Astrocyte (in vitro differentiated cells and primary cell): ENCODE data around the gene BCL11B. TPM values are rescaled to one million over a fixed set of nuclear protein-coding genes. Genes with fewer than 3 reads are reported as not detected.

ENCODE experiments used
- DNase-seq: peaks from one replicate; pipeline ENCODE4 v3.0.0-alpha.2; 2010; ENCODE audit warnings: low read depth
- FAIRE-seq: peaks from 2 replicates; lab custom pipeline; 2011; peaks lifted over from hg19 to GRCh38; lab: Jason Lieb, UNC
- H2AFZ ChIP-seq: 2 replicates; pipeline ENCODE4 v1.6.0; 2012; ENCODE audit warnings: low read depth, low read length, inconsistent platforms
- H3K27ac ChIP-seq: 2 replicates; pipeline ENCODE4 v1.5.1; 2011; ENCODE audit warnings: low read depth, low read length, inconsistent platforms
- H3K27me3 ChIP-seq: 2 replicates; pipeline ENCODE4 v1.6.0; 2011; ENCODE audit warnings: low read length, inconsistent platforms; ENCODE audit not compliant: insufficient read depth
- H3K36me3 ChIP-seq: 2 replicates; pipeline ENCODE4 v1.5.1; 2011; ENCODE audit warnings: low read length, inconsistent platforms; ENCODE audit not compliant: insufficient read depth
- H3K4me1 ChIP-seq: 2 replicates; pipeline ENCODE4 v1.5.1; 2011; ENCODE audit warnings: low read length, inconsistent platforms; ENCODE audit not compliant: insufficient read depth
- H3K4me2 ChIP-seq: 2 replicates; pipeline ENCODE4 v1.6.0; 2012; ENCODE audit warnings: low read length, inconsistent platforms
- H3K4me3 ChIP-seq: 2 replicates; pipeline ENCODE4 v1.5.1; 2011; ENCODE audit warnings: low read depth, mild to moderate bottlenecking, low read length, inconsistent platforms; ENCODE audit not compliant: insufficient read depth
- H3K79me2 ChIP-seq: 2 replicates; pipeline ENCODE4 v1.6.0; 2012; ENCODE audit warnings: mild to moderate bottlenecking, low read length, inconsistent platforms; ENCODE audit not compliant: insufficient read depth
- H3K9ac ChIP-seq: 2 replicates; pipeline ENCODE4 v1.6.0; 2012; ENCODE audit warnings: mild to moderate bottlenecking, low read length, inconsistent platforms
- H3K9me3 ChIP-seq: 2 replicates; pipeline ENCODE4 v1.5.1; 2012; ENCODE audit warnings: low read depth, mild to moderate bottlenecking, low read length, inconsistent platforms; ENCODE audit not compliant: insufficient read depth
- H4K20me1 ChIP-seq: 2 replicates; pipeline ENCODE4 v1.6.0; 2012; ENCODE audit warnings: low read length, inconsistent platforms; ENCODE audit not compliant: insufficient read depth
- H3K27ac Mint-ChIP-seq: one replicate; pipeline ENCODE4 v1.8.0; 2021; ENCODE audit warnings: mild to moderate bottlenecking, mixed read lengths; ENCODE audit not compliant: unreplicated experiment
- H3K27me3 Mint-ChIP-seq: one replicate; pipeline ENCODE4 v1.8.0; 2021; ENCODE audit warnings: low read depth, mixed read lengths; ENCODE audit not compliant: unreplicated experiment
- H3K36me3 Mint-ChIP-seq: one replicate; pipeline ENCODE4 v1.8.0; 2021; ENCODE audit warnings: low read depth, mixed read lengths; ENCODE audit not compliant: unreplicated experiment
- H3K4me1 Mint-ChIP-seq: one replicate; pipeline ENCODE4 v1.8.0; 2021; ENCODE audit warnings: low read depth, mixed read lengths; ENCODE audit not compliant: unreplicated experiment
- H3K4me3 Mint-ChIP-seq: one replicate; pipeline ENCODE4 v1.8.0; 2021; ENCODE audit warnings: mild to moderate bottlenecking, moderate library complexity, mixed read lengths; ENCODE audit not compliant: unreplicated experiment
- H3K9me3 Mint-ChIP-seq: one replicate; pipeline ENCODE4 v1.8.0; 2021; ENCODE audit warnings: mild to moderate bottlenecking, mixed read lengths; ENCODE audit not compliant: unreplicated experiment
- EZH2 ChIP-seq: IDR thresholded peaks from 2 replicates; pipeline ENCODE4 v1.6.1; 2012; ENCODE audit warnings: mild to moderate bottlenecking, low read length, inconsistent platforms; ENCODE audit not compliant: insufficient read depth
- total RNA-seq: library from RNA; stranded (reverse); gene quantifications from 2 replicates; pipeline ENCODE4 v1.2.1, GENCODE V29; 2021
- TF ChIP-seq, protein P1 (sequence below): IDR thresholded peaks from 2 replicates; pipeline ENCODE4 v1.5.1; 2011; ENCODE audit warnings: low read depth, mild to moderate bottlenecking, inconsistent platforms, low read length, moderate library complexity; ENCODE audit not compliant: insufficient read depth

Gene BCL11B
- total RNA-seq, 1 donor from 2014 or later = 1.1 TPM

DNA sequence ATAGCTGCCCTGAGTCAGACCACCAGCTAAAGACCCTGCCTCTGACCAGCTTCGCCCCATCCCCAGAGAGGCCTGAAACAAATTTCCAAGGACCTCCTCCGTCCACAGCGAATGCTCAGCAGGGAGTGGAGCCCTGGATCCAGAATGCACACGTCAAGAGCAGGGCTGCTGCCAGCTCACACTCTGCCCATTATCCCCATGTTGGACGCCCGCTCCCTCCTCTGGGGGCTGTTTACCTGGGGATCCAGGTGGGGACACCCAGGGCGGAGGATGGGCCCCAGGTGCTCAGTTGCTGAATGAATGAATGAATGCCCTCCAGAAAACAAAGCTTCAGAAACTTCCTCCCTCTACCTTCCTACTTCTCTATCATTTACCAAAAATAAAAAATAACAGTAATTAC is 18.1 kb downstream of the BCL11B start:
- Histone ChIP-seq H4K20me1 (no peaks in the 10 kb centered on the region), H3K9ac (no peak overlapping the region), H3K9me3 (no peaks in the 10 kb centered on the region), H3K27ac (no peak overlapping the region), H3K4me2 (no peak overlapping the region), H3K36me3 (no peaks in the 10 kb centered on the region), H3K79me2 (no peaks in the 10 kb centered on the region), H3K4me3 (no peak overlapping the region), H3K27me3 (peaks cover 2% of the 10 kb centered on the region), H2AFZ (no peak overlapping the region), H3K4me1 (no peaks in the 10 kb centered on the region)
- TF ChIP-seq EZH2 = no peak
- TF ChIP-seq, protein P1, sequence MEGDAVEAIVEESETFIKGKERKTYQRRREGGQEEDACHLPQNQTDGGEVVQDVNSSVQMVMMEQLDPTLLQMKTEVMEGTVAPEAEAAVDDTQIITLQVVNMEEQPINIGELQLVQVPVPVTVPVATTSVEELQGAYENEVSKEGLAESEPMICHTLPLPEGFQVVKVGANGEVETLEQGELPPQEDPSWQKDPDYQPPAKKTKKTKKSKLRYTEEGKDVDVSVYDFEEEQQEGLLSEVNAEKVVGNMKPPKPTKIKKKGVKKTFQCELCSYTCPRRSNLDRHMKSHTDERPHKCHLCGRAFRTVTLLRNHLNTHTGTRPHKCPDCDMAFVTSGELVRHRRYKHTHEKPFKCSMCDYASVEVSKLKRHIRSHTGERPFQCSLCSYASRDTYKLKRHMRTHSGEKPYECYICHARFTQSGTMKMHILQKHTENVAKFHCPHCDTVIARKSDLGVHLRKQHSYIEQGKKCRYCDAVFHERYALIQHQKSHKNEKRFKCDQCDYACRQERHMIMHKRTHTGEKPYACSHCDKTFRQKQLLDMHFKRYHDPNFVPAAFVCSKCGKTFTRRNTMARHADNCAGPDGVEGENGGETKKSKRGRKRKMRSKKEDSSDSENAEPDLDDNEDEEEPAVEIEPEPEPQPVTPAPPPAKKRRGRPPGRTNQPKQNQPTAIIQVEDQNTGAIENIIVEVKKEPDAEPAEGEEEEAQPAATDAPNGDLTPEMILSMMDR = no peak
- H3K27me3 Mint-ChIP-seq = peaks cover 46% of the 10 kb centered on the region
- DNase-seq = no peak
- no peak overlapping the region for H3K27ac Mint-ChIP-seq
- no peaks in the 10 kb centered on the region for H3K9me3 Mint-ChIP-seq
- no peak for FAIRE-seq
- H3K4me3 Mint-ChIP-seq = no peak overlapping the region
- peaks cover 2% of the 10 kb centered on the region for H3K36me3 Mint-ChIP-seq
- H3K4me1 Mint-ChIP-seq = peaks cover 4% of the 10 kb centered on the region

DNA sequence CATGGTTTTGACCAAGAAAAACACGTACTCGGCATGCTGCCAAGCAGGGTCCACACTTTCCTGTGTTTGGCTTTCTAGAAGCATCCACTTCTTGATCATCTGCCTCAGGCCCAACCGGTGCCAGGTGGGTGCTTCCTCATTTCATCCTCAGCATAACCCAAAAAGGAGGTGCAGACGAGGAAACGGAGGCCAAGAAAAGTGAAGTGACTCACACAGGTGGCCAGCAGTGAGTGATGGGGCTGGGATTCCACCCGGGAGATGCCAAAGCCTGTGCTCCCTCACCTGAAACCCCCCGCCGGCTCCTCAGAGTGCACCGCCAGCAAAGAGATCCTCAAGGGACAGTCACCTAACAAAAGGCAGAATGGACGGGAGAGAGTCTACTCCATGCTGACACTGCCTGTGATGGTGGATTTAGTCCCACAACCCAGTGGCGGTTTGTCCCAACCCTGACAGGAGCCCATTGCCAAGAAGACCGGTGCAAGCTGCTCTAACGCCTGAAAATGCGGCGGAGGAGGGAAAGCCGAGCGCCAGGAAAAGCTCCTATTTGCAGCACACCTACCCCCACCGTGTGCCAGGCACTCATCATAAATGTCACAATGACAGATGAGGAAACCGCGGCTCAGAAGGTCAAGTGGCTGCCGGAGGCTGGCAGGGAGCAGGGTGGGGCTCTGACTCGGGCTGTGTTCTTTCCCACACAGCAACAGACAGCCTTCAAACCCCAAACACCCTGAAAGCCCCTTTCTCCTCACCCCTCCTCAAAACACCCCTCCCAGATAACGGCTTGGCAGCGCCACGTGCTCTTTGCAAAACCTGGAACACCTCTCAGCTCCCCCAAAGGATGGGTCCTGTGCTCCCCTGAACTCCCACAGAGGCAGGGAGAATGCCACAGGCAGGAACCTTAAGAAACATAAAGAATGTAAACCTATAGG is 18.8 kb downstream of the BCL11B start:
- FAIRE-seq (no peak), DNase-seq (no peak)
- TF ChIP-seq, protein P1 = no peak
- no peak for TF ChIP-seq EZH2
- Mint-ChIP-seq H3K4me1 (no peaks in the 10 kb centered on the region), H3K36me3 (peaks cover 2% of the 10 kb centered on the region), H3K9me3 (no peaks in the 10 kb centered on the region), H3K4me3 (no peak overlapping the region), H3K27me3 (peaks cover 52% of the 10 kb centered on the region), H3K27ac (no peak overlapping the region)
- H3K9ac ChIP-seq = no peak overlapping the region
- H3K36me3 ChIP-seq = no peaks in the 10 kb centered on the region
- peaks cover 2% of the 10 kb centered on the region for H3K27me3 ChIP-seq
- no peak overlapping the region for H3K4me2 ChIP-seq
- no peak overlapping the region for H2AFZ ChIP-seq
- H3K4me1 ChIP-seq = no peaks in the 10 kb centered on the region
- H3K4me3 ChIP-seq = no peak overlapping the region
- H3K79me2 ChIP-seq = no peaks in the 10 kb centered on the region
- H3K27ac ChIP-seq = no peak overlapping the region
- no peaks in the 10 kb centered on the region for H3K9me3 ChIP-seq
- no peaks in the 10 kb centered on the region for H4K20me1 ChIP-seq

GRCh38 chr14:99252443-99252939 is 19.5 kb downstream of the BCL11B start:
- H3K36me3 Mint-ChIP-seq = peaks cover 2% of the 10 kb centered on the region
- Histone ChIP-seq H3K9ac (no peak overlapping the region), H3K27me3 (peaks cover 5% of the 10 kb centered on the region), H3K4me1 (no peaks in the 10 kb centered on the region), H3K79me2 (no peaks in the 10 kb centered on the region), H4K20me1 (peaks cover under 1% of the 10 kb centered on the region), H3K36me3 (no peaks in the 10 kb centered on the region), H2AFZ (no peak overlapping the region), H3K4me2 (no peak overlapping the region), H3K4me3 (no peak overlapping the region), H3K9me3 (no peaks in the 10 kb centered on the region), H3K27ac (no peak overlapping the region)
- no peak overlapping the region for H3K4me3 Mint-ChIP-seq
- FAIRE-seq (no peak), DNase-seq (no peak)
- peaks cover 53% of the 10 kb centered on the region for H3K27me3 Mint-ChIP-seq
- H3K4me1 Mint-ChIP-seq = no peaks in the 10 kb centered on the region
- H3K9me3 Mint-ChIP-seq = no peaks in the 10 kb centered on the region
- no peak overlapping the region for H3K27ac Mint-ChIP-seq
- TF ChIP-seq, protein P1 = no peak
- TF ChIP-seq EZH2 = no peak
